LoVo (cell line): Measurements from ENCODE around the gene TXNDC5.
"Not testable (repeated sequence)": the region's sequence is repeated elsewhere in the genome, so short reads cannot be mapped to it uniquely, and the experiment has no call there.

Experiments
- DNase-seq: peaks from one replicate; pipeline ENCODE4 v3.0.0-alpha.2; 2016; ENCODE audit warnings: low spot score

Gene TXNDC5

GRCh38 chr6:7914311-7914710 lies 3.7 kb upstream of the TXNDC5 start:
- DNase-seq, result no peak

- no peak for DNase-seq
Observed at GRCh38 chr6:7912736-7913517, 2.3 kb upstream of the TXNDC5 start.

GRCh38 chr6:7912024-7912423 lies 1.4 kb upstream of the TXNDC5 start:
- DNase-seq, result no peak

GRCh38 chr6:7911345-7911725 lies 747 bp upstream of the TXNDC5 start:
- peak; percentile 23 for DNase-seq

- DNase-seq, result no peak
Observed at GRCh38 chr6:7910298-7910653, 312 bp downstream of the TXNDC5 start.

- peak; percentile 64 for DNase-seq
Observed at GRCh38 chr6:7909323-7910276, 988 bp downstream of the TXNDC5 start.

GRCh38 chr6:7907159-7907558 lies 3.4 kb downstream of the TXNDC5 start:
- DNase-seq, result no peak

GRCh38 chr6:7906741-7907140 lies 3.8 kb downstream of the TXNDC5 start:
- DNase-seq, result no peak

GRCh38 chr6:7905416-7905815 lies 5.2 kb downstream of the TXNDC5 start:
- no peak for DNase-seq

- DNase-seq, result no peak
Observed at GRCh38 chr6:7904654-7905319, 5.8 kb downstream of the TXNDC5 start.

- DNase-seq, result no peak
Observed at GRCh38 chr6:7903673-7904072, 6.9 kb downstream of the TXNDC5 start.

GRCh38 chr6:7902867-7903266 lies 7.7 kb downstream of the TXNDC5 start:
- DNase-seq, result no peak

GRCh38 chr6:7902221-7902620 lies 8.4 kb downstream of the TXNDC5 start:
- no peak for DNase-seq

- DNase-seq, result no peak
Observed at GRCh38 chr6:7901780-7902179, 8.8 kb downstream of the TXNDC5 start.

- no peak for DNase-seq
Observed at GRCh38 chr6:7901056-7901455, 9.5 kb downstream of the TXNDC5 start.

GRCh38 chr6:7900621-7901020 lies 10.0 kb downstream of the TXNDC5 start:
- DNase-seq, result no peak

- DNase-seq, result no peak
Observed at GRCh38 chr6:7899889-7900213, 10.7 kb downstream of the TXNDC5 start.

- DNase-seq, result no peak
Observed at GRCh38 chr6:7899101-7899888, 11.3 kb downstream of the TXNDC5 start.

- DNase-seq, result not testable (repeated sequence)
Observed at GRCh38 chr6:7898193-7898586, 12.4 kb downstream of the TXNDC5 start.

GRCh38 chr6:7897461-7898192 lies 13.0 kb downstream of the TXNDC5 start:
- no peak for DNase-seq

GRCh38 chr6:7896465-7896987 lies 14.1 kb downstream of the TXNDC5 start:
- no peak for DNase-seq
